HG02973 (cell line): ENCODE measurements around the gene CTSV.
"Not testable (repeated sequence)": the region's sequence is repeated elsewhere in the genome, so short reads cannot be mapped to it uniquely, and the experiment has no call there.

Experiments
- ATAC-seq: cut with Tn5 transposase; IDR thresholded peaks from one replicate; pipeline ENCODE4 v1.9.1; 2021; ENCODE audit warnings: moderate library complexity; ENCODE audit not compliant: unreplicated experiment

CTSV gene

DNA sequence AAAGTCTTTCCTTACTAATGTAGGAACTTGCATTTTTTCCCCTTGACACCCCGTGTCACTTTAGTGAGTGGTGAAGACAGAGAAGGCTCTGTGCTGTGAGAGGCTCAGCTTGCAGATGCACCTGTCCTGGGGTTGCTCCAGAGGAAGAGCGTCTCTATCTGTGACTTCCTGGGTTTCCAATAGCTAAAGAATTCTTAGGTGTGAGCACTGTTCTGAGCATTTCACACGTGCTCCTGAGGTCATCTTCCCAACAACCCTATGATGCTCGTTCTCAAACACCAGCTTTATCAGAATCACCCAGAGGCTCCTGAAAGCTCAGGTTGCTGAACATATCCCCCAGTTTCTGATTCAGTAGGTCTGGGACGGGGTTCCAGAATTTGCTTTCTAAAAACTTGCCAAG, 6.4 kb upstream of the CTSV start:
- ATAC-seq, result no peak

DNA sequence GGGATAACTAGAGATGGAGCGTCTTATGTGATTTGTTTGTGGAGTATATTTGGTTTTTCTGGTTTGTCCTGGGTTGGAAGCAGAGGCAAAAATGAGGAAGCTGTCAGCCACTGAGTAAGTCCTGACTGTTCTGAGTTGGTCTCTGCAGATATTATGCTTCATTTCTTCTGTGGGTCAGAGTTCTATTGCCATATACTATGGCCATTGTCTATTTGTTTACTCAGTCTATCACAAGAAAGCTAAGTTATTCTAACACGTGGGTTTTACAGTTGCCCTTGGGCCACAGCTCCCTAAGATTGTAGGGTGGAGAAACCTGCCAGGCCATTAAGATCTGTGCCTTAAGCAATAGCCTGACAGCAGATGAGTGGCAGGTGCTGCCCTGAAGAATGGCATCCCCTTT, 3.0 kb upstream of the CTSV start:
- ATAC-seq, result no peak

DNA sequence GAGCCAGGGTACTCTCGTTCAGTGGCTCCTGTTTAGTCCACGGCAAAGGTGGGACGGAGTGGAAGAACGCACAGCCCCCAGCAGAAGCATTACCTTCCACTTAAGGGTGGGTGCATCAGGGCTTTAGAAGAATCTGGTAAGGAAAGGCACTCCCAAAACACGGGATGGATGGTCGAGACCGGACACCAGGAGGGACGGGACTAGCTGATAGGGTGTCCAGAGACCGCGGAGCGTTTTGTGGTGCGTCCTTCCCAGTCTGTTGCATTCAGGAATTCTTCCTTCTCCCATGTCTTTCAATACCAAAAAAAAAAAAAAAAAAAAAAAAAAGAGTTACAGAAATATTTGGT, 545 bp upstream of the CTSV start:
- ATAC-seq, result peak; percentile 9

DNA sequence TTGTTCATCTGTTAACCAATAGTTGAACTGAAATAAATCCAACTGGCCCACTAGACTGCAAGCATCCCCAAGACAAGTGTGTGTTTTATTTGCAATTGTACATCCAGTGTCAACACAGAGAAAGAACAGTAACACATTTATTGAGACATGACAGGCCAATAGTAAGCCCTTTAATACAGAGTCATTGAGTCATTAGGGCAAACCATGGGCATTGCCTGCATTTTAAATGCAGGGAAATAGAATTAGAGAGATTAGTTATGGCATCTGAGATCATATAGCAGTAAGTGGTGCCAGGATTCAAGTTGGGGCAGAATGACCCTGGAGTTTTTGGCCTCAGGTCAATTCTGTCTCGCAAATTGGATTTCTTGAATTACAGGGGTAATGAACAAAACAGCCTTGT, 15.4 kb downstream of the CTSV start:
- ATAC-seq, result not testable (repeated sequence)

DNA sequence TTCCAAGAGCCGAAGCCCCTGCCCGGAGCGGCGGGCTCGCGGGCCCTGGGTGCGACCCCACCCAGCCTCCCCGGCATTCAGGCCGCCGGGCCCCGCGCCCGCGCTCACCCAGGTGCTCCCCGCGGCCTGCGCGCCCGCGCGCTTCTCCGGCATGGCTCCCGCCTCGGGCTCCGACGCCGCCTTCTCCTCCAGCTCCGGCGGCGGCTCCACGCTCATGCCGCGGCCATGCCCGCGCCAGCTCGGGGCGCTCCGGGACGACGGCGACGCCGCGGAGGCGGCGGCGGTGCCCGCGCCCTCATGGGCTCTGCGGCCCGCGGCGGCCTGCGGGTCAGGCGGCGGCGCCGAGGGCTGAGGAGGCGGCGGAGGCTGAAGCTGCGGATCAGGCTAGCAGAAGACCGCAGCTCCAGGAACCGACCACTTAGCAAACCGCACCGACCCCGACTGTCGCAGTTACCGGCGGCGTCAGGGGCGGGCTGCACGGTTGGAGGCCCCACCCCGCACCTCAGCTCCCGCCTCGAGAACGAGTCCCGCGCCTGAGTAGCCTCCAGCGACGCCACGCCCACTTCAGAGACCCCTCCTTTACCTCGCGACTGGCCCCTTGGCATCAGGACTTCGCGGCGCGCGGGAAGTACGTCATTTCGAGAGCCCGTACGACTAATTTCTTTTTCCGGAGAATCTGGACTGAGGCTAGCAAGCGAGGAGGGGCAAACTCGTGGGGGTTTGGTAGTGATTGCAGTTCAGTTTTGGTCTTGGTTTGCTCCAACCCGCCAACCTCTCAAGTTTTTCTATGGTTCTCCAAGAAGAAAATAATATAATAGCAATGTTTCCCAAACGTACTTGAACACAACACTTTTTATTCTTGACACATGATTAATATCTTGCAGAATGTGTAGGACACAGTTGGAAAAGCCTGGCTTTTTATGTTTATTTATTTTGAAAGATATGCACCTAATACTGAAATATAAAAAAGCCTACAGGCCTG, 25.5 kb downstream of the CTSV start:
- ATAC-seq, result peak; percentile 85

DNA sequence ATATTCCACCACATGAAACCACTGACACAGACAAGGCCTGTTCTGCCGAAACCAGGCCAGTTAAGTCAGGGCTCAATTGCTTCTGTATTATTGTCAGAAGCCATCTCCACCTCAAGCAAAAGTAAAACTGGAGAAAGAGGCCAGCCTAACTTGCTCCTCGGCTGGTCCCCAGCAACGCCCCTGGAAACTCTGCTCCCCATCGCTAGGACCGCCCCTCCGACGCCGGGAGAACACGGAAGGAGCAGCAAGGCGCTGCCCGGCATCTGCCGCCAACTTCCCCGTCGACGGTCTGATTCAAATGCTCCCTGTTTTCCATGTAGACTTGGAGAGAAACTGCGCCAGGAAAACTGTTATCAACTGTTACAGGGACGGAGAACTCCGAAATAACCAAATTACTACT, 26.3 kb downstream of the CTSV start:
- ATAC-seq, result peak; percentile 68

DNA sequence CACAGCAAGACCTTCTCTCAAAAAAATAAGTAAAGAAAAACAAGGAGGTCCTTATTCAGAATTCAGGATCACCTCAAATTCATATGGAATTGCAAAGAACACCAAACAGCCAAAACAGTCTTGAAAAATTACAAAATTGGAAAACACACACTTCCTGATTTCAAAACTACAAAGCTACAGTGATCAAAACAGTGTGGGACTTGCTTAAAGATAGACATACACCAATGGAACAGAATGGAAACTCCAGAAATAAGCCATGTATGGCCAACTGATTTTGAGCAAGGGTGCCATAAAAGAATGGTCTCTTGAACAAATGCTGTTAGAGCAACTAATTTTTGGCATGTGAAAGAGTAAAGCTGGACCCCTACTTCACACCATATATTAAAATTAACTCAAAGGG, 36.7 kb downstream of the CTSV start:
- not testable (repeated sequence) for ATAC-seq

DNA sequence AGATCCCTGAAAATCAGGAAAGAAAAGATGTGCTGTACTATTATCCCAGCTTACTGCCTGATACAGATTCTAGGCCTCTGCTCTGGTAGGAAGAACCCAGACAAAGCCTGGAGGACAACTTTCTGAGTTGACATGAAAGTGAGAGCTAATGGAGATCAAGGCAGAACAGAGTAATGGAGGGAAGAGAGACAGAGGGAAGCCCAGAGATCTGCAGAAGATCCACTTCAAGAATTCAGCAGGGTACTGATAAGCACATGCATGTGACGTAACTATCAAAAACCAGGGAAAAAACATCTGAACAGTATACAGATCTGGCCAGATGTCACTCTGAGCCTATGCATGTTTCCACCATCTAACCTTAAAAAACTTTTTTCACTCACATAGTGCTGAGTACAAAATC, 37.6 kb downstream of the CTSV start:
- ATAC-seq, result not testable (repeated sequence)

DNA sequence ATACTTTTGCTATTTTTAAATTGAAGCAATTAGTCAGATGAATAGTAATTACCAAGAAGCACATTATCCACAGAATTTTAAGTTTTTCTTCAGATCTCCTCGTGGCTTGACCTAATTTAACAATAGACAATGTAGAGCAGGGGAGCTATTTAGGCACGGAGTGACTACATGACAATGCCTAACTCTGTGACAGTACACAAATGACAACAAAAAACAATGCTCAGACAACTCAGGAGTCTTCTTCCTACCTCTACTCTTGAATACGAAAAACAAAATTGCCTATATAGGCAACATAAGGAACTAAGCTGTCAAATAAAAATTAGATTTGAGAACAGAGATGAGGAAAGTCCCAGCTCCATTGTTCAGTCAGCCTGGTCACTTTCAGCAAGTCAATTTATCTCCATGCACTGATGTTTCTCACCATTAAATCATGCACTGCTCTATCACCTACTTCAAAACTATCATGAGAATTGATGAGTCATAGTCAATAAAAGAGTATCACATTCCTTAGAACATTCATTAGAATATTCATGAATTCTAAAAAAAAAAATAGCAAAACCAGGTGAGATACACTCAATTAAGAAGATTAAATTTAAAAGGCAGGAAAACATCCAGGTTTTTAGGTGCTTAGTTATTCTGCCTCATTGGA, 38.7 kb downstream of the CTSV start:
- ATAC-seq, result not testable (repeated sequence)

DNA sequence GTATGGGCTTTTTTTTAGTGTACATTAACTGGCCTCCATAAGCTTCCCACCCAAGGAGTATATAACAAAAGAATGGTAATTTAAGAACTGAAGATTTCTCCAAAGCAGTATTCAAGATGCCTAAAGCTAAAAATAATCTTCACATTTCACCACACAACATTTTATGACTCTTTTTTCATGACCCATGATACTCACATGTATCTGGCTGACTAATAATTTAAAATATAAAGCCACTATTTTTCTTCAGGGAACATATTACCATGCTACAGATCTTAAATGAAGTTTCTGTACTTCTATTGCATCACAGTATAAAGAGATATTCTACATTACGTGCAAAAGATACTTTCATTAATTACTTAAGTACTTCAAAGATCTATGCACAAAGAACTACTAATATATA, 39.2 kb downstream of the CTSV start:
- not testable (repeated sequence) for ATAC-seq

DNA sequence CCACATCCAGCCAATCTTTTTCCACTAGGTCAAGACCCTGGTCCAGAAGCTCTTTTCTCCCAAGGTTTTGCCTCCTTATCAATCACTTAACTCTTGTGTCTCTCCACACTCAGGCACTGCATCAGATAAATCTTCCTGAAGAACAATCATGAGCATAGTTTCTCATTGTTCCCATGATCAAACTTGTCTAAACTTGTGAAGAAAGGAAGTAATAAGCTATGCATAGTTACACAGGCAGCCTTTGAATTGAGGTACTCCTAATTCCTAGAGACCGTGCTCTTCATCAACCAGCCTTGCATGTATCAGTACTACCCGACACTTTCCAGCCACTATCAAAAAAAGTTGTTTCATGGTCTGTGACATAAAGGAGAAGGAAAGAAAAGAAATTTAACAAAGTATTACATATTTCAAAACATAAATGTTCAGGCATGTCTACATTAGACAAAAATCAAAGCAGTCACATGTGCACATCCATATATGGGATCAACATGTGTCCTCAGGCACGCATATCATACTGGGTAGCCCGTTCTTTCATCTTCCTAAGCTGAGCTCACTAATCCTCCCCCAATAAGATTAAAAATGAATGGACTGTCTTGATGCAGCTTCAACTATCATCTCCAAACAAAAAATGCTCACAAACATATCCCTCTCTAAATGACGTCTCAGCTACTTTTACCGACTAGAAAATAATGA, 41.8 kb downstream of the CTSV start:
- ATAC-seq, result not testable (repeated sequence)

DNA sequence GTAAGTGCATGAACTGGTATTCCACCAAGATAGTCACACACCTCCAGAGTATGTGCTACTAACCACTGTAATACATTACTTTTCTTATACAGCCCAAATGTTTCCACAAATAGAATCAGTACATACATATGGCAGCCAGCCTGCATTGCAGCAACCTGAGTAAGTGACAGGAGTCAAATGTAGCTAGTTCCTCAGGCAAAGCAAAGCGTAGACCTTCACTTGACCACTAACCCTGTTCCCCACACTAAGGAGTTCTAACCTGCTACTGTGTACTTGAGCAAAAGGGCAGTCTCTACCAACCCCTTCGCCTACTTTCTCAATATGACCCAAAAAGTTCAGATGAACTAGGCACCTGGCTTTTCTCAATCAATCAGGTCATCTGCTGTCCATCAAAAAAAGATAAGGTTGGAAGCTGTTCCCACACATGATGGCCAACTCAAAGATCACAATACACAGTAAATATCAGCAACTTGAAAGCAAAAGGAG, 44.4 kb downstream of the CTSV start:
- not testable (repeated sequence) for ATAC-seq

DNA sequence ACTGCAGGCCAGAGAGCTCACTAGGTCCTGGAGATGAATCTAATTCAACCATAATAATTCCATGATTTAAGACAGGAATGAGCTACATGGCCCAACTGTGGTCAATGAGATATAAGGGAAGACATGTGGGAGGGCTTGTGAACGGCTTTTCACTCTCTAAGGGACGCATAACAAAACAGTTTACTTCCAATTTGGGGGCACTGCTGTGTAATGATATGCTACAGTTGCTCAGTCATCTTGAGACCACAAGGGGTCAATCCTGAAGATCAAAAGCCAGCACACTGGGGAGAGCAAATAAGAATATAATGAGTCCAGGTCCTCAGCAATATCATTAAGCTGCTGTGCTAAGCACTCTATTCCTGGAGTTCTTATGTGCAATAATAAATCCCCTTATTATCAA, 46.6 kb downstream of the CTSV start:
- not testable (repeated sequence) for ATAC-seq

DNA sequence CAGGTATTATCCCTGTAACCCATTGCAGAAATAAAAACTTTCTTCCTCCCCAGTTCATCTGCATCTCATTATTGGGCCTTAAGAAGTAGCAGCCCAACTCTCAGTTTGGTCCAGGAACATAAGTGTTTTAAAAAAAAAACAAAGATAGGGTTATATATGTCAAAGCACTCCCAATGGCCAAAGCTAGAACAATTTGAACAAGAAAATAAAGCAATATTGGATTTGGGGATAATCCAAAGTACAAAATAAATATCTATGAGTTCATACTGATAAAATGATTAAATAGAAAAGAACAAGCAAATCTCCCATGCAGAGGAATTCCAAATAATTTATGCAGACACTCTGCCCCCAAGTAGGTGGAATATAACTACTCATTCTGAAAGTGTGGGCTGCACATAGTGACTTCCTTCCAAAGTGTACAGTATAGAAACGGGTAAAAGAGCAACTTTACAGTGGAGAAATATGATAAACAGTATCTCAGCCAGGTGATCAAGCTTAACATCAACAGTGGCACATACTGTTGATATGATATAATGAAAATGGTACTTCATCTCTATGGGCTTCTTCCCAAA, 49.1 kb downstream of the CTSV start:
- ATAC-seq, result not testable (repeated sequence)

DNA sequence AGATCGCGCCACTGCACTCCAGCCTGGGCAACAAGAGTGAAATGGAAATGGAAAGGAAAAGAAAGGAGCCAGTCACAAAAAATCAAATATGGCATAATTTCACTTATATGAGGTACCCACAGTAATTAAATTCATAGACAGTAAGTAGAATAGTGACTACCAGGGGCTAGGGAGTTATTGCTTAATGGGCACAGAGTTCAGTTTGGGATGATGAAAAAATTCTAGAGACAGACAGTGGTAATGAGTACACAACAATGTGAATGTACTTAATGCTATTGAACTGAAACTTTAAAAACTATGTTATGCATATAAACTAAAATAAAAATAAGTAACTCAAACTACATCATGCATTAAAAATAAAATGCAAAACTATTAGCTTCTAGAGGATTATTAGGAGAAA, 54.1 kb downstream of the CTSV start:
- not testable (repeated sequence) for ATAC-seq

DNA sequence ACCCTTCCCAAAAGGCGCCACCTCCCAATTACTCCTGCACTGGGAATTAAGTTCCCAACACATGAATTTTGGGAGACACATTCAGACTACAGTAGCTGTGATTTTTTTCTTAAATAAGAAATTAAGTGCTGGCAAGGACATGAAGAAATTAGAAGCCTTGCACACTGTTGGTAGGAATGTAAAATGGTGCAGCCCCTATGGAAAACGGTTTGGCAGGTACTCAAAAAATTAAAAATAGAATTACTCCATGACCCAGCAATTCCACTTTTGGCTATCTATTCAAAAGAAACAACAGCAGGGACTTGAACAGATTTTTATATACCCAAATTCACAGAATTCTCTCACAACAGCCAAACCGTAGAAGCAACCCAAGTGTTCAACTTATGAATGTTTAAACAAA, 54.8 kb downstream of the CTSV start:
- ATAC-seq, result not testable (repeated sequence)

DNA sequence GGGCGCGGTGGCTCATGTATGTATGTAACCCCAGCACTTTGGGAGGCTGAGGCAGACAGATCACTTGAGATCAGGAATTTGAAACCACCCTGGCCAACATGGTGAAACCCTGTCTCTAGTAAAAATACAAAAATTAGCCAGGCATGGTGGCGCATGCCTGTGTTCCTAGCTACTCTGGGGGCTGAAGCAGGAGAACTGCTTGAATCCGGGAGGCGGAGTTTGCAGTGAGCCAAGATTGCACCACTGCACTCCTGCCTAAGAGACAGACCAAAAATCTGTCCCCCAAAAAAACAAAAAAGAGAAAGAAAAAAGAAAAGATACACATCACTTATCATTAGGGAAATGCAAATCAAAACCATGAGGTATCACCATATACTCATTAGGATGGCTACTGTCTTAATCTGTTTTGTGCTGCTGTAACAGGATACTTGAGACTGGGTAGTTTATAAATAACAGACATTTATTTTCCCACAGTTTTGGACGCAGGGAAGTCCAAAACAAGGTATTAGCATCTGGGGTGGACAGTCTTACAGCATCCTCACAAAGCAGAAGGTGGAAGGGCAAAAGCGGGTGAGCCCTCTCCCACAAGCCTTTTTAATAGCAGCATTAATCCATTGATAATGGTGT, 55.3 kb downstream of the CTSV start:
- not testable (repeated sequence) for ATAC-seq
